Subcutaneous adipose tissue (tissue), 4 donors: ENCODE results near the gene KIAA0586. TPM values are rescaled to one million over a fixed set of nuclear protein-coding genes. Genes with fewer than 3 reads are reported as not detected.

Experiments used
- CTCF ChIP-seq: fragments of 450-650 bp; IDR thresholded peaks from one replicate; pipeline ENCODE4 v1.5.1; 2016; ENCODE audit warnings: low read depth, mild to moderate bottlenecking, control low read depth, antibody characterized with exemption, moderate library complexity
- total RNA-seq, 4 donors: library from RNA; depleted of rRNA; stranded (reverse); fragments of >200 nt; gene quantifications; one replicate each; pipeline ENCODE4 v1.1.0, GENCODE V29; 2016

The KIAA0586 gene
- total RNA-seq, 4 donors from 2014 or later, result 13.4 to 18.6 (median 14.7) TPM

- TF ChIP-seq CTCF, result no peak
Observed at GRCh38 chr14:58535044-58535443, 107.5 kb downstream of the KIAA0586 start.

- TF ChIP-seq CTCF, result no peak
Observed at GRCh38 chr14:58537004-58537403, 109.5 kb downstream of the KIAA0586 start.

- TF ChIP-seq CTCF, result no peak
Observed at GRCh38 chr14:58540749-58541632, 113.5 kb downstream of the KIAA0586 start.

- no peak for TF ChIP-seq CTCF
Observed at GRCh38 chr14:58541633-58542022, 114.1 kb downstream of the KIAA0586 start.

GRCh38 chr14:58543253-58543652 lies 115.7 kb downstream of the KIAA0586 start:
- no peak for TF ChIP-seq CTCF

- no peak for TF ChIP-seq CTCF
Observed at GRCh38 chr14:58547649-58548048, 120.1 kb downstream of the KIAA0586 start.

GRCh38 chr14:58549105-58549757 lies 121.7 kb downstream of the KIAA0586 start:
- no peak for TF ChIP-seq CTCF
